Loucy (cell line): ENCODE data around the gene UNKL.

Source experiments
- CTCF ChIP-seq: fragments of 200-600 bp; sonication (generic); conservative IDR thresholded peaks from 2 replicates; pipeline ENCODE4 v1.5.1; 2014; ENCODE audit warnings: mild to moderate bottlenecking, antibody characterized with exemption, low read length
- EZH2phosphoT487 ChIP-seq: fragments of 200-600 bp; IDR thresholded peaks from 2 replicates; pipeline ENCODE4 v1.6.1; 2018; ENCODE audit warnings: antibody characterized with exemption, mild to moderate bottlenecking, moderate library complexity, borderline replicate concordance

GRCh38 chr16:1375741-1376410, 38.6 kb downstream of the UNKL start:
- no peak for TF ChIP-seq CTCF
- no peak for TF ChIP-seq EZH2phosphoT487
